RKO (cell line): ENCODE measurements around the gene PRDM10.
"Not testable (repeated sequence)": the region's sequence is repeated elsewhere in the genome, so short reads cannot be mapped to it uniquely, and the experiment has no call there.

Experiments
- DNase-seq: peaks from one replicate; pipeline ENCODE4 v3.0.0-alpha.2; 2016; ENCODE audit warnings: low spot score

The PRDM10 gene

GRCh38 chr11:130015846-130016245 lies 13.2 kb upstream of the PRDM10 start:
- not testable (repeated sequence) for DNase-seq

DNA sequence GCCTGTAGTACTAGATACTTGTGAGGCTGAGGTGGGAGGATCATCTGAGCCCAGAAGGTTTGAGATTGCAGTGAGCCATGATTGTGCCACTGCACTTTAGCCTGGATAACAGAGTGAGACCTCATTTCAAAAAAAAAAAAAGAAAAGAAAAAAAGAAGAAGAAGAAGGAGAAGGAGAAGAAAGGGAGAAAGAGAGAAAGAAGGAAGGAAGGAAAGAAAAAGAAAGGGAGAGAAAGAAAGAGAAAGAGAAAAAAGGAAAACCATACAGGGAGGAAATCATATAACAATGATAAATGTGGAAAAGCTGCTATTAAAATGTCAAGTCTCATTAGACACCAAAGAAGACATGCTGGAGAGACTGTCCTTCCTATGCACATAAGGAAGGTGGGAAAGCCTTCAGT lies 5.7 kb upstream of the PRDM10 start:
- no peak for DNase-seq

- no peak for DNase-seq
Measured at GRCh38 chr11:130006929-130007328, 4.3 kb upstream of the PRDM10 start.

- no peak for DNase-seq
Measured at GRCh38 chr11:130003717-130004001, 1.0 kb upstream of the PRDM10 start.

- DNase-seq = peak; percentile 99
Measured at GRCh38 chr11:130002846-130003716, 446 bp upstream of the PRDM10 start.

GRCh38 chr11:130001461-130002351 lies 929 bp downstream of the PRDM10 start:
- DNase-seq = peak; percentile 56

DNA sequence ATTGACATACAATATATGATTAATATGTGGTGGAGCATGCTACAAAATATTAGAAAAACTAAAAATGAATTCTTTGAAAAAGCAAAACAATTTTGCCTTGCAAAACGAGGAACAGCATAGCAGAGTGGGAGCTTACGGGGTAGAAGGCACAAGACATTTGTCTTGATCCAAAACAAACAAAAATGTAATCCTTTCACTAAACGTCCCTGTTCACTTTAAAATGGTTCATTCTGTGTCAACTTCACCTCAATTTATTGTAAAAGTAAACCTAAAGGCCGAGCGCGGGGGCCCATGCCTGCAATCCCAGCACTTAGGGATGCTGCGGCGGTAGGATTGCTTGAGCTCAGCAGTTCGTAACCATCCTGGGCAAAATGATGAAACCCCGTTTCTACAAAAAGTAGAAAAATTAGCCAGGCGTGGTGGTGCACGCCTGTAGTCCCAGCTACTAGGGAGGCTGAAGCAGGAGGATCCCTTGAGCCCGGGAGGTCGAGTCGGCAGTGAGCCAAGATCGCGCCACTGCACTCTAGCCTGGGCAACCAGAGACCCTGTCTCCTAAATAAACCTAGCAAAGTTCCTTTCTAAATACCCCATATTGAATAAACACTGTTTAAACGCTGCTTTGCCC lies 2.0 kb downstream of the PRDM10 start:
- DNase-seq = no peak

DNA sequence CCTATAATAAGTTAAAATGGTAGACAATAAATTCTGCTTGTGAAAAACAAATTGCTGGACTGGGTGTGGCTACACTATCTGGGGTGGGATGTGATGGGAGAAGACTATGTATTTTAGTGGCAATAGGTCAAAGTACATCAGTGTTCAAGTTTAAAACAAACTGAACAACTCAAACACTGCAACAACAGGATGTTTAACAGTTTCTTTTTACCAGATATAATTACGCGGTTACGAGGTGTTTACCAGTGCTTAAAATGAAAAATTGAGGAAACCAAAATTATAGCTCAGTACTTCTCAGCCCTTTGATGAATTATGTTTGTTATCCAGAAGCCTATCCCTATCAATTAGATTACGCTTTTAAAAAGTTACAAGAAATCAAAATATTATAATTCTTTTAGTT lies 3.2 kb downstream of the PRDM10 start:
- no peak for DNase-seq

DNA sequence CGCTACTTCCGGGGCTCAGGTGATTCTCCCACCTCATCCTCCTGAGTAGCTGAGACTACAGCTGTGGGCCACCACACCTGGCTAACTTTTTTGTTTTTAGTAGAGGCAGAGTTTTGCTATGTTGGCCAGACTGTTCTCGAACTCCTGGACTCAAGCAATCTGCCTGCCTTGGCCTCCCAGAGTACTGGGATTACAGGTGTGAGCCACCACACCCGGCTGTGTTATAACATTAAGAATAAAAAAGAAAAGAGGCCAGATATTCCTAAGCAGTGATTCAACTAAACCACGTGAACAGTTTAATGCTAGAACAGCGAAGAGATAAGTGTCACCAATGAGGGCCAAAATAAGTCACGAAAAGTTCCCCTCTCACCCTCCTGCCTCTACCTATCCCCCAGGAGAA lies 3.7 kb downstream of the PRDM10 start:
- DNase-seq = no peak

DNA sequence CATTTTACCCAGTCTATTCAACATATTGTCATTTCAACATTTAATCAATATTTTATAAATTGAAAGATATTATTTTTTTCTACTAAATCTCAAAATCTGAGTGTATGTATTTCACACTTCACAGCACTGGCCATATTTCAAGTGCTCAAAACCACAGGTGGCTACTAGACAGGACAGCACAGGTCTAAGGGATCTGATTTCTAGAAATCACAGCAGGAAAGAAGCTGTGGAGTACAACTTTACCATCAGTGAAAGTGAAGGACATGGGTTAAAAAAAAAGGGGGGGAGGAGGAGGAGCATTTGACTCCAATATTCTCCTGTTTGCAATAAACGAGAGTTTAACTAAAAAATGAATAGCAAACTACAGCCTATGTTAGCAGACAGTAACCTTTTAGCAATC lies 4.5 kb downstream of the PRDM10 start:
- DNase-seq = no peak

GRCh38 chr11:129997513-129997912 lies 5.1 kb downstream of the PRDM10 start:
- DNase-seq = no peak

DNA sequence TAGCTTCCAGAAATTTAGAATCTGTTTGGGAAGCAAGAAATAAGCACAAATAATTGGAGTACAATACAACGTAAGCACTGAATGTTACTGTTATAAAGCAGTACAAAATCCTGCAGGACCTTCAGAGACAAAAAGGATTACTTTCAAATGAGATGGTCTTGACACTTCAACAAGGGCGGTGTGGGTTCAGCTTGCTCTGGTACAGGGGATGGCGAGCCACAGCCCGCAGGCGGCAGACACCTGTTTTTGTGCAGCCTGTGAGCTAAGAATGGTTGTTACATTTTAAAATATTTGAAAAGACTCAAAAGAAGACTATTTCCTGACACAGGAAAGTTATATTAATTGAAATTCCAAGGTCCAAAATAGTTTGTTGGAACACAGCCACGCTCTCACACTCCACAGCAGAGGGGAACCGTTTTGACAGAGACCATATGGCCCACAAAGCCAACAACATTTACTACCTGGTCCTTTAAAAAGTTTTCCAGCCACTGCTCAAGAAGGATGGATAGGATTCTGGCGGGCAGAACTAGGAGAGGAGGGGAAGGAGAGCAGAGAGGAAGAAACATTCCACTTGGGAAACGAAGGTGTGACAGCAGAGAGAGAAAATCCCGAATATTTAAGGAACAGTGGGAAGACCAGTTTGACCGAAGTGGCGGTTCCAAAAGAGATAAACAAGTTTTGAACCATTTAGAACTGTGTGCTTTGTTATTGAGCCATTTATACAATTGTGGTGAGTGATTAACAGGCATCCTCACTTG lies 6.3 kb downstream of the PRDM10 start:
- DNase-seq = no peak

DNA sequence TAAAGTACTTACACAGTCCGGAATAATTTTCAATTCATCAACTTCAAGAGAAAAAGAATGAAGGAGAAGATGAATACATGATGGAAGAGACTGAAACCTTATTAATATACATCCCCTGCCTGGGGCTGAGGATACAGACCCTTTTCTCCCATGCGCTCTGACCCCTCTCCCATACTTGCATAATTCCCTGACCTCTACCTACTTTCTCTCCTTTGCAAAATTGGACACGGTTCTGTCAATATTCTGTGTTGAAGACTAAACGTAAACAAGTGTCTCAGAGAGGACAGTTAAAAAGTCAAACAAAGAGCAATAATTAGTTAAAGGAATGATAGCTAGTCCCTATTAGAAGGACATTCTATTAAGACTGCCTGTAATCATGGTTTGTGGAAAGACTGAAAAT lies 7.5 kb downstream of the PRDM10 start:
- no peak for DNase-seq

GRCh38 chr11:129992161-129992944 lies 10.3 kb downstream of the PRDM10 start:
- no peak for DNase-seq

- DNase-seq = no peak
Measured at GRCh38 chr11:129989149-129989813, 13.4 kb downstream of the PRDM10 start.

- DNase-seq = no peak
Measured at GRCh38 chr11:129987950-129988349, 14.7 kb downstream of the PRDM10 start.

- no peak for DNase-seq
Measured at GRCh38 chr11:129985823-129986222, 16.8 kb downstream of the PRDM10 start.

DNA sequence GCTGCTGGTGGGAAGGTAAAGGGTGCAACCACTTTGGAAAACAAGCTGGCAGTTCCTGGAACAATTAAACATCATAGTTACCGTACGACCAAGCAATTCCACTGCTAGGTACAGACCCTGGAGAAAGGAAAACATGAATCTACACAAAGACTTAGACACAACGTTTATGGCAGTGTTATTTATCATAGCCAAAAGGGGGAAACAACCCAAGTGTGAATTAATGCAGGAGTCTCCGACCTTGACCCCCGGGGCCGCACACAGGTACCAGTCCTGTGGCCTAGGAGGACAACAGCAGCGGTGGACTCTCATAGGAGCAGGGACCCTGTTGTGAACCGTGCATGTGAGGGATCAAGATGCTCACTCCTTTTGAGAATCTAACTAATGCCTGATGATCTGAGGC lies 22.5 kb downstream of the PRDM10 start:
- DNase-seq = no peak

GRCh38 chr11:129979046-129979605 lies 23.5 kb downstream of the PRDM10 start:
- DNase-seq = no peak

DNA sequence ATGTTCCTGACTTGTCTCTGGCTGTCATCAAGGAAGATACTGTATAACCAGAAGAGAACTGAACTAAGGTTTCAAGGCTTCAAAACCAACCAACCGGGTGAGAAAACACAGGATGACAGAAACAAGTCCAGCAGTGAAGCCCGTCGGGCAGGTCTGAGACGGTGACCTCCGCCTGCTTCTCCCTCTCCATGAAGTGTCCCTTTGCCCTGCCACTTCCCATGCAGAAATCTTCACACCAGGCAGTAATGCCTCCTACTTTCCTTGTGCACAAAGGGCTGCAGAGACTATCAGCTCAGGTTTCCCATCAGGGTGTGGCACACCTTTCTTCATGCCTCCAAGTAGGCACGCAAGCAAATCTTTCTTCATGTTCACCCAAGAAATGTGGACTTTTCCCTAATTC lies 24.2 kb downstream of the PRDM10 start:
- DNase-seq = no peak
